Endothelial cell of umbilical vein (primary cell): ENCODE measurements around the gene ATXN7L2. TPM values are rescaled to one million over a fixed set of nuclear protein-coding genes. Genes with fewer than 3 reads are reported as not detected.

Source experiments
- BruUV-seq: library from RNA; stranded (reverse); fragments of 400-500 nt; replicated peaks from 2 replicates; lab custom pipeline; 2021; lab: Mats Ljungman, UMichigan
- CTCF ChIA-PET: fragments of 300-600, 350-600 bp; sonication (Branson Sonifier 250); formaldehyde crosslinking; loops from one replicate; lab custom pipeline; 2021; ENCODE audit warnings: antibody characterized with exemption, inconsistent platforms; lab: Charles Lee
- POLR2A ChIA-PET: fragments of 300-600, 350-600 bp; sonication (Branson Sonifier 250); formaldehyde crosslinking; loops from one replicate; lab custom pipeline; 2021; ENCODE audit warnings: antibody characterized with exemption, inconsistent platforms; lab: Charles Lee
- DNase-seq: peaks from one replicate; pipeline ENCODE4 v3.0.0-alpha.2; 2011; ENCODE audit warnings: low read depth, low spot score
- FAIRE-seq: peaks from 2 replicates; lab custom pipeline; 2011; peaks lifted over from hg19 to GRCh38; lab: Jason Lieb, UNC
- H2AFZ ChIP-seq: 2 replicates; pipeline ENCODE4 v1.6.0; 2012; ENCODE audit warnings: low read depth, low read length, control low read depth, inconsistent platforms
- H3K27ac ChIP-seq: 2 replicates; pipeline ENCODE4 v1.5.1; 2011; ENCODE audit warnings: low read depth, mild to moderate bottlenecking, control low read depth, low read length, moderate library complexity; ENCODE audit not compliant: insufficient read depth
- H3K27me3 ChIP-seq, 2 experiments: 2 replicates each; pipeline versions ENCODE4 v1.6.0 to v1.6.1; 2011; ENCODE audit warnings: low read length in 2 of 2, mixed read lengths in 1 of 2; ENCODE audit not compliant: control insufficient read depth in 2 of 2, insufficient read depth in 2 of 2
- H3K36me3 ChIP-seq, 2 experiments: 2 replicates in 1 of 2; 3 replicates in 1 of 2; pipeline ENCODE4 v1.5.1; 2011; ENCODE audit warnings: low read length in 2 of 2, mild to moderate bottlenecking in 1 of 2, moderate library complexity in 1 of 2; ENCODE audit not compliant: control insufficient read depth in 2 of 2, insufficient read depth in 2 of 2; ENCODE audit errors: extremely low read depth in 1 of 2
- H3K4me1 ChIP-seq: 3 replicates; pipeline ENCODE4 v1.5.1; 2011; ENCODE audit warnings: mild to moderate bottlenecking, low read length; ENCODE audit not compliant: control insufficient read depth, insufficient read depth; ENCODE audit errors: extremely low read depth
- H3K4me2 ChIP-seq: 2 replicates; pipeline ENCODE4 v1.6.1; 2011; ENCODE audit warnings: low read length, control low read depth, mixed read lengths; ENCODE audit not compliant: insufficient read depth
- H3K4me3 ChIP-seq, 3 experiments: fragments of 200-600 bp in 1 of 3; sonication (generic), shearing (Covaris generic) in 1 of 3; replicated peaks in 1 of 3; 2 replicates each; pipeline ENCODE4 v1.5.1; 2011 to 2016; ENCODE audit warnings: control low read depth in 3 of 3, low read length in 3 of 3, mild to moderate bottlenecking in 2 of 3, inconsistent platforms in 1 of 3, low read depth in 1 of 3, moderate library complexity in 1 of 3; ENCODE audit not compliant: insufficient read depth in 1 of 3
- H3K79me2 ChIP-seq: 2 replicates; pipeline ENCODE4 v1.6.0; 2012; ENCODE audit warnings: low read length, inconsistent platforms; ENCODE audit not compliant: control insufficient read depth, insufficient read depth
- H3K9ac ChIP-seq: replicated peaks from 2 replicates; pipeline ENCODE3; 2011; ENCODE audit warnings: low read length, control low read depth; ENCODE audit not compliant: insufficient read depth; ENCODE audit errors: extremely low read depth
- H3K9me1 ChIP-seq: replicated peaks from 3 replicates; pipeline ENCODE4 v1.6.0; 2011; ENCODE audit warnings: mild to moderate bottlenecking, low read length; ENCODE audit not compliant: control insufficient read depth, insufficient read depth; ENCODE audit errors: extremely low read depth
- H3K9me3 ChIP-seq: replicated peaks from 2 replicates; pipeline ENCODE4 v1.5.1; 2012; ENCODE audit warnings: low read length, inconsistent platforms; ENCODE audit not compliant: control insufficient read depth, insufficient read depth
- H4K20me1 ChIP-seq: replicated peaks from 2 replicates; pipeline ENCODE3; 2011; ENCODE audit warnings: mild to moderate bottlenecking, low read length; ENCODE audit not compliant: control insufficient read depth, insufficient read depth; ENCODE audit errors: extremely low read depth
- CTCF ChIP-seq, 2 donors: IDR thresholded peaks; 1 replicate in 1 of 2; 2 replicates in 1 of 2; pipeline ENCODE4 v1.5.1; 2011; ENCODE audit warnings: low read length in 2 of 2, mild to moderate bottlenecking in 2 of 2, moderate library complexity in 2 of 2, control low read depth in 1 of 2, inconsistent platforms in 1 of 2, low read depth in 1 of 2; ENCODE audit not compliant: insufficient read depth in 1 of 2; ENCODE audit errors: extremely low read depth in 1 of 2
- EZH2 ChIP-seq: IDR thresholded peaks from 2 replicates; pipeline ENCODE4 v1.6.1; 2012; ENCODE audit warnings: borderline replicate concordance, low read depth, mild to moderate bottlenecking, moderate library complexity, low read length, inconsistent platforms; ENCODE audit not compliant: severe bottlenecking
- FOS ChIP-seq: IDR thresholded peaks from 2 replicates; pipeline ENCODE4 v1.6.1; 2011; ENCODE audit warnings: mild to moderate bottlenecking, low read length, moderate library complexity, borderline replicate concordance; ENCODE audit not compliant: insufficient read depth
- GATA2 ChIP-seq: IDR thresholded peaks from 2 replicates; pipeline ENCODE4 v1.7.0; 2011; ENCODE audit warnings: low read depth, mild to moderate bottlenecking, moderate library complexity, mixed read lengths, low read length; ENCODE audit not compliant: insufficient read length, insufficient read depth
- JUN ChIP-seq: IDR thresholded peaks from 2 replicates; pipeline ENCODE4 v1.6.1; 2011; ENCODE audit warnings: borderline replicate concordance, low read depth; ENCODE audit not compliant: insufficient read length, insufficient read depth
- MAX ChIP-seq: IDR thresholded peaks from 2 replicates; pipeline ENCODE4 v1.6.1; 2011; ENCODE audit not compliant: insufficient read depth, insufficient read length
- MYC ChIP-seq: IDR thresholded peaks from one replicate; pipeline ENCODE4 v1.6.1; 2011; ENCODE audit warnings: mild to moderate bottlenecking, low read depth, low read length
- POLR2A ChIP-seq: IDR thresholded peaks from 2 replicates; pipeline ENCODE4 v1.6.1; 2012; ENCODE audit warnings: low read depth, mild to moderate bottlenecking, control low read depth, low read length
- POLR2AphosphoS5 ChIP-seq: IDR thresholded peaks from 2 replicates; pipeline ENCODE4 v1.6.1; 2012; ENCODE audit warnings: low read depth, mild to moderate bottlenecking, control low read depth, low read length, moderate library complexity; ENCODE audit not compliant: insufficient read depth
- dilution Hi-C: fragments of 300-500 bp; cut with MboI; formaldehyde crosslinking; loops from one replicate; pipeline ENCODE4 v1.15.0; 2019; ENCODE audit warnings: low sequenced_read_pairs; ENCODE audit not compliant: extremely low pct_ligation_motif_present
- intact Hi-C: fragments of 100-400 bp; cut with micrococcal nuclease; formaldehyde crosslinking; loops from one replicate; pipeline ENCODE4 v1.10.0; 2022
- polyA plus RNA-seq, 4 experiments: library from polyadenylated mRNA; depleted of rRNA in 3 of 4; stranded (reverse) in 3 of 4; unstranded in 1 of 4; fragments of >200 nt; gene quantifications; 2 replicates each; pipeline versions ENCODE4 v1.2.1 to v1.2.3, GENCODE V29; 2011 to 2012; ENCODE audit warnings: missing spikeins in 1 of 4
- total RNA-seq: library from RNA; stranded (reverse); gene quantifications from 2 replicates; pipeline ENCODE4 v1.2.3, GENCODE V29; 2021

Gene ATXN7L2
- total and polyA plus RNA-seq, 2 donors (not counting 3 experiments of a cell fraction or from before 2014, with no cell fraction given) = 4.4 to 4.9 TPM

GRCh38 chr1:109517337-109517736 is 33.6 kb downstream of the ATXN7L2 start:
- ChIA-PET POLR2A (no interaction called here), CTCF (interaction anchor here (1.1 to 3.2 kb wide), 4 partner anchors 15 to 27 kb away, joined by 3 to 11 read pairs (median 10); no protein-coding TSS in a partner anchor)

More at GRCh38 chr1:109517337-109517736, 33.6 kb downstream of the ATXN7L2 start:
- BruUV-seq = no TSS peak
- Histone ChIP-seq H3K27ac (no peak overlapping the region), H3K9me1 (no peaks in the 10 kb centered on the region), H4K20me1 (no peaks in the 10 kb centered on the region), H3K4me1 (no peaks in the 10 kb centered on the region), H3K9ac (no peak overlapping the region), H3K36me3 (no peaks in the 10 kb centered on the region), H3K9me3 (no peaks in the 10 kb centered on the region), H3K27me3 (peaks cover 8 to 18% of the 10 kb centered on the region in 2 experiments), H3K4me3 (no peak overlapping the region), H2AFZ (no peak overlapping the region), H3K79me2 (no peaks in the 10 kb centered on the region), H3K4me2 (no peak overlapping the region)
- DNase-seq (no peak), FAIRE-seq (no peak)
- dilution Hi-C loops = no loop called here
- TF ChIP-seq POLR2A = no peak
- no peak for TF ChIP-seq MYC
- TF ChIP-seq GATA2 = no peak
- TF ChIP-seq JUN = no peak
- TF ChIP-seq EZH2 = no peak
- TF ChIP-seq CTCF (IDR thresholded peaks at IDR 0.05; ENCODE audit: extremely low read depth in 1 of 2, insufficient read depth in 1 of 2, low read depth in 1 of 2, low read length in 2 of 2) = no peak
- no peak for TF ChIP-seq POLR2AphosphoS5
- TF ChIP-seq FOS = no peak
- no peak for TF ChIP-seq MAX
- intact Hi-C loops = no loop called here
